ENCODE results near the gene ENTPD8.

DNA sequence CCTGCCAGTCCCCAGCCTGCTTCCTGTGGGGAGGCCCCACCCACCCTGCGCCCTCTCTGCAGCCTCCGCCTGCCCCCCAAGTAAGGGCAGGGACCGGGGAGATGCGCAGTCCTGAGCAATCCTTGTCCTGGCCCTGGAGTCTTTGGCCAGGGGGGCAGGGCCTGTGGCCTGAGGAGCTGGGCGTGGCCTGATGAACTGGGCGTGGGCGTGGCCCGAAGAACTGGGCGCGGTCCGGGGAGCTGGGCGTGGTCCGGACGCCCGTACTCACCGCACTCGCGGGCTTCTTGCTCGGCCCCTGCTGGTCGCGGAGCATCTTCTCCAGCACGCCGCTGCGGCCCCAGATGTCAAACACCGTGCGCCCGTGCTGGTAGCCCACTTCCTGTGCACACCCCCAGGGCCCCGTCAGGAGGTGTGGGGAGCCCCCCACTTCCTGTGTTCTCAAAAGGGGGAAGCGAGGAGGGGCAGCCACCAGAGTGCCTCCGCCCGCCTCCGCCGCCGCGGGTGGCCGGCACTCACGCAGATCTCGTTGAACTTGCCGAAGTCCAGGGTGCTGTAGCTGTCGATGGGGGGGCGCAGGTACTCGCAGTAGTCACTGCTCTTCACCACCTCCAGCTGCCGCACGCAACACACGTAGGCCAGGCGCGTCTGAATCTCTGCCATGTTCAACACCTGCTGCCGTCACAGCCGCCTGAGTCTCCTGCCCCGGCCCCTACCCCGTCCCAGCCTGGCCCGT lies 20.7 kb upstream of the ENTPD8 start:
- TF ChIP-seq, protein P1, sequence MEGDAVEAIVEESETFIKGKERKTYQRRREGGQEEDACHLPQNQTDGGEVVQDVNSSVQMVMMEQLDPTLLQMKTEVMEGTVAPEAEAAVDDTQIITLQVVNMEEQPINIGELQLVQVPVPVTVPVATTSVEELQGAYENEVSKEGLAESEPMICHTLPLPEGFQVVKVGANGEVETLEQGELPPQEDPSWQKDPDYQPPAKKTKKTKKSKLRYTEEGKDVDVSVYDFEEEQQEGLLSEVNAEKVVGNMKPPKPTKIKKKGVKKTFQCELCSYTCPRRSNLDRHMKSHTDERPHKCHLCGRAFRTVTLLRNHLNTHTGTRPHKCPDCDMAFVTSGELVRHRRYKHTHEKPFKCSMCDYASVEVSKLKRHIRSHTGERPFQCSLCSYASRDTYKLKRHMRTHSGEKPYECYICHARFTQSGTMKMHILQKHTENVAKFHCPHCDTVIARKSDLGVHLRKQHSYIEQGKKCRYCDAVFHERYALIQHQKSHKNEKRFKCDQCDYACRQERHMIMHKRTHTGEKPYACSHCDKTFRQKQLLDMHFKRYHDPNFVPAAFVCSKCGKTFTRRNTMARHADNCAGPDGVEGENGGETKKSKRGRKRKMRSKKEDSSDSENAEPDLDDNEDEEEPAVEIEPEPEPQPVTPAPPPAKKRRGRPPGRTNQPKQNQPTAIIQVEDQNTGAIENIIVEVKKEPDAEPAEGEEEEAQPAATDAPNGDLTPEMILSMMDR (IDR thresholded peaks at IDR 0.05; ENCODE audit: low read depth, low read length) = no peak
- no peak for TF ChIP-seq EZH2phosphoT487 (IDR thresholded peaks at IDR 0.05; ENCODE audit: low read depth)
